WI38 (cell line): ENCODE results near the gene A2ML1.
"Not testable (repeated sequence)": the region's sequence is repeated elsewhere in the genome, so short reads cannot be mapped to it uniquely, and the experiment has no call there.

Source experiments
- H3K4me3 ChIP-seq: 2 replicates; pipeline ENCODE4 v1.5.1; 2011; ENCODE audit warnings: low read depth, mild to moderate bottlenecking, control low read depth, low read length
- CTCF ChIP-seq: IDR thresholded peaks from 2 replicates; pipeline ENCODE4 v1.5.1; 2012; ENCODE audit warnings: low read depth, mild to moderate bottlenecking, control low read depth, low read length

A2ML1 gene

GRCh38 chr12:8914033-8914715 is 91.8 kb downstream of the A2ML1 start, which contains the start of gene PHC1:
TSS of gene PHC1 (plus strand) at chr12:8914509. CDS start at chr12:8917678, 3,169 bp downstream.
- peak within 1 kb of the TSS; percentile 85 for H3K4me3 ChIP-seq
- TF ChIP-seq CTCF, result peak; percentile 25; the same call in 1 of the 2 replicates

- no peak for TF ChIP-seq CTCF
- peak overlapping the region; percentile 85 for H3K4me3 ChIP-seq
Observed at GRCh38 chr12:8914716-8915526, 92.5 kb downstream of the A2ML1 start.

- no peak for TF ChIP-seq CTCF
- H3K4me3 ChIP-seq, result no peak overlapping the region
Observed at GRCh38 chr12:8916154-8916553, 93.7 kb downstream of the A2ML1 start.

- no peak overlapping the region for H3K4me3 ChIP-seq
- TF ChIP-seq CTCF, result no peak
Observed at GRCh38 chr12:8917031-8917430, 94.6 kb downstream of the A2ML1 start.

- H3K4me3 ChIP-seq, result no peak overlapping the region
- no peak for TF ChIP-seq CTCF
Observed at GRCh38 chr12:8917751-8918150, 95.3 kb downstream of the A2ML1 start.

GRCh38 chr12:8919643-8920042 is 97.2 kb downstream of the A2ML1 start:
- H3K4me3 ChIP-seq, result not testable (repeated sequence)

GRCh38 chr12:8922544-8922943 is 100.1 kb downstream of the A2ML1 start:
- no peak for TF ChIP-seq CTCF
- no peak overlapping the region for H3K4me3 ChIP-seq
